ENCODE results near the gene GTF2I.
"Not testable (repeated sequence)": the region's sequence is repeated elsewhere in the genome, so short reads cannot be mapped to it uniquely, and the experiment has no call there.

Gene GTF2I

DNA sequence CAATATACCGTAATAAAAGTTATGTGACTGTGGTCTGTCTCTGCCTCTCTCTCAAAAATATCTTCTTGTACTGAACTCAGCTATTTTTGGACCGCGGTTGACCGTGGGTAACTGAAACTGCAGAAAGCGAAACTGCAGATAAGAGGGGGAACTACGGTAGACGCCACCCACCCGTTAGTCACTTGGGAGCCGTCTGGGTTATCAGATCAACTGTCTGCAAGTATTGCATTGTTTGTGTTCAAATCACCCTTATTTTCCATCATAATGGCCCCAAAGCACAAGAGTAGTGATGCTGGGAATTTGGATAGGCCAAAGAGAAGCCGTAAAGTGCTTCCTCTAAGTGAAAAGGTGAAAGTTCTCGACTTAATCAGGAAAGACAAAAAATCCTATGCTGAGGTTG is 7.5 kb upstream of the GTF2I start:
- peaks cover 26% of the 10 kb centered on the region for H3K4me1 ChIP-seq
- in situ Hi-C loops (cut with MboI; ENCODE audit: low sequenced_read_pairs) = not testable (repeated sequence)

GRCh38 chr7:74650493-74651132 is 6.9 kb upstream of the GTF2I start:
- H3K27me3 ChIP-seq (ENCODE audit: low read depth); in situ Hi-C loops (cut with MboI; ENCODE audit: low sequenced_read_pairs); H3K9me3 ChIP-seq; DNase-seq (ENCODE audit: low spot score in 2 of 2); H3K36me3 ChIP-seq (replicated peaks): not testable (repeated sequence)
- peaks cover 31% of the 10 kb centered on the region for H3K4me1 ChIP-seq
- H3K4me3 ChIP-seq = peak overlapping the region; percentile 19

More for the DNA sequence above, 7.5 kb upstream of the GTF2I start:
- peak; percentile 75 to 77 for DNase-seq (ENCODE audit: low spot score in 2 of 2)
- not testable (repeated sequence) for H3K27me3 ChIP-seq (ENCODE audit: low read depth); H3K36me3 ChIP-seq (replicated peaks); H3K9me3 ChIP-seq
- peak overlapping the region; percentile 19; the same call in 1 of the 2 replicates for H3K4me3 ChIP-seq

DNA sequence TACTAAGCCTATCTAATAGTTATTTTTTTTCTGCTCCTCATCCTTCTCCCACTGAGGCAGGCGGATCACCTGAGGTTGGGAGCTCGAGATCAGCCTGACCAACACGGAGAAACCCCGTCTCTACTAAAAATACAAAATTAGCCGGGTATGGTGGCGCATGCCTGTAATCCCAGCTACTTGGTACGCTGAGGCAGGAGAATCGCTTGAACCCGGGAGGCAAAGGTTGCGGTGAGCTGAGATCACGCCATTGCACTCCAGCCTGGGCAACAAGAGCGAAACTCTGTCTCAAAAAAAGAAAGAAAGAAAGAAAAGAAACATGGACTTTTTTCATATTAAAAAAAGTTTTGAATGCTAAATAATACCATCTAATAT is 6.4 kb upstream of the GTF2I start:
- in situ Hi-C loops (cut with MboI; ENCODE audit: low sequenced_read_pairs); H3K27me3 ChIP-seq (ENCODE audit: low read depth); DNase-seq (ENCODE audit: low spot score in 2 of 2); H3K9me3 ChIP-seq; H3K36me3 ChIP-seq (replicated peaks): not testable (repeated sequence)
- peak overlapping the region; percentile 19 for H3K4me3 ChIP-seq
- peaks cover 36% of the 10 kb centered on the region for H3K4me1 ChIP-seq

DNA sequence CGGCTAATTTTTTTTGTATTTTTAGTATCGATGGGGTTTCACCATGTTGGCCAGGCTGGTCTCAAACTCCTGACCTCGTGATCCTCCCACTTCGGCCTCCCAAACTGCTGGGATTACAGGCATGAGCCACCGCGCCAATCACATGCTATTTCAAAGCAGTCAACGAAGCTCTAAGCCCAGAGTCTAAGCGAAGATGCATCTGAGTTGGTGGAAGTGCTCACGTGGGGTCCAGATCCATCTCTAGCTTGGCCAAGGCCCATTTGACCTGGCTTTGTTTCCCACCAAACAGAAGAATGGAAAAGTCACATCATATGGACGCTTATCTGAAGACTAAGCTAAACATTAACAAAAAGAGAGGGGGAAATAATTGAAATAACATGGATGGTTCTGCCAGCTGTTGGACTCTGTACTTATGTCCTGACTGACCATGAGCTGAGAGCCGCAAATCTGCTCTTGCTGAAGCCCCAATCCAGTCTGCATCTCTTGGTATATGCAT is 3.8 kb upstream of the GTF2I start:
- no peak for DNase-seq (ENCODE audit: low spot score in 2 of 2)
- no peaks in the 10 kb centered on the region for H3K9me3 ChIP-seq
- H3K4me1 ChIP-seq = peaks cover 37% of the 10 kb centered on the region
- H3K27me3 ChIP-seq (ENCODE audit: low read depth) = no peaks in the 10 kb centered on the region
- H3K4me3 ChIP-seq = no peak overlapping the region
- in situ Hi-C loops (cut with MboI; ENCODE audit: low sequenced_read_pairs) = no loop called here
- 0 out of 2 replicates have a peak, but pooled peaks cover under 1% of the 10 kb centered on the region for H3K36me3 ChIP-seq (replicated peaks)

- Histone ChIP-seq H3K4me1 (peaks cover 34% of the 10 kb centered on the region), H3K4me3 (no peak overlapping the region), H3K36me3 (replicated peaks) (0 out of 2 replicates have a peak, but pooled peaks cover 7% of the 10 kb centered on the region), H3K9me3 (no peaks in the 10 kb centered on the region), H3K27me3 (ENCODE audit: low read depth) (no peaks in the 10 kb centered on the region)
- no peak for DNase-seq (ENCODE audit: low spot score in 2 of 2)
- in situ Hi-C loops (cut with MboI; ENCODE audit: low sequenced_read_pairs) = no loop called here
Measured at GRCh38 chr7:74654811-74655210, 2.7 kb upstream of the GTF2I start.

GRCh38 chr7:74655324-74655723 is 2.2 kb upstream of the GTF2I start:
- H3K9me3 ChIP-seq = no peaks in the 10 kb centered on the region
- H3K4me1 ChIP-seq = peaks cover 36% of the 10 kb centered on the region
- in situ Hi-C loops (cut with MboI; ENCODE audit: low sequenced_read_pairs) = no loop called here
- no peaks in the 10 kb centered on the region for H3K27me3 ChIP-seq (ENCODE audit: low read depth)
- H3K4me3 ChIP-seq = no peak overlapping the region
- no peak for DNase-seq (ENCODE audit: low spot score in 2 of 2)
- H3K36me3 ChIP-seq (replicated peaks) = 0 out of 2 replicates have a peak, but pooled peaks cover 7% of the 10 kb centered on the region

DNA sequence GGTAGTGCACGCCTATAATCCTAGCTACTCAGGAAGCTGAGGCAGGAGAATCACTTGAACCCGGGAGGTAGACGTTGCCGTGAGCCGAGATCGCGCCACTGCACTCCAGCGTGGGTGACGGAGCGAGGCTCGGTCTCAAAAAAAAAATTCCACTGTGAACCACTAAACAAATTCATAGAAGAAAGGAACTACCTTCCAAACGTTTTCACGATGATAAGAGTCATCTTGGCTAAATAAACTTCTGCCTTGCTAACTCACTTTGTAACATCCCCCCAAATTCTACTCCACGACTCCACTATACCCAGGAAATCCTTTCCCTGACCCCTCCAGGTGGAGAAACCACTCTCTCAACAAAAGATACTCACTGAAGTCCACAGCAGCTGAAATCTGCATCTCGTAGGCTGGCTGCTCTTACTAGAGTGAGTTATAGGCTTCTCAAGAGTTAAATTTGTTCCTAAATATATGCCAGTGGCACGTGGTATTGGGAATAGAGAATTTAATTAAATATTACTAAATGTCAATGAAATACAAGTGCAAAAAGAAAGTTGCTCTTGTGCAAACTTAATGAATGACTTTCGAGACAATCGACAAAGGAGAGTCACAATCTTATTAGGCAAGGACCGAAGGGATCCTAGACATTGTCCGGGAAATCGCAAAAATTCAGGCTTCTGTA is 1.6 kb upstream of the GTF2I start:
- Histone ChIP-seq H3K36me3 (replicated peaks) (peaks cover 7% of the 10 kb centered on the region; the same call in 1 of the 2 replicates), H3K4me3 (peak overlapping the region; percentile 13), H3K4me1 (peaks cover 36% of the 10 kb centered on the region), H3K27me3 (ENCODE audit: low read depth) (no peaks in the 10 kb centered on the region), H3K9me3 (no peaks in the 10 kb centered on the region)
- DNase-seq (ENCODE audit: low spot score in 2 of 2) = no peak
- in situ Hi-C loops (cut with MboI; ENCODE audit: low sequenced_read_pairs) = no loop called here

DNA sequence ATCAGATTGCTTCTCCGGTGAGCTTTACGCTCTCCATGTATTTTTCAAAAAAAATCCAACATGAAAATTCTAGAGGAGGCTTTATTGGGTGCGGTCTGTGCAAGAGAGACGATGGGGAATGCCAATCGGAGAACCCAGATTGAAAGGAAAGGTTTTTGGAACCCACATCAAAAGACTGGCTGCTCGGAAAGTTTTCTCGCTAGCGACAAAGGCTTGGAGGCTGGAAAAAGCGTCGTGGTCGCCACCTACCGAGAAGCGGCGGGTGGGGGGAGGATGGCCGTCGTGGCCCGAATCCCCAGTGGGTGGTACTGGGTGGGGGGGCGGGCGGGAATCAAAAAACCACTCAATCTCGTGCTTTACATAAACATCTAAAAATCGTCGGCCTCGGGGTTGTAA is 1.1 kb upstream of the GTF2I start:
- peak; percentile 72 to 78 for DNase-seq (ENCODE audit: low spot score in 2 of 2)
- in situ Hi-C loops (cut with MboI; ENCODE audit: low sequenced_read_pairs) = no loop called here
- Histone ChIP-seq H3K4me1 (peaks cover 36% of the 10 kb centered on the region), H3K9me3 (no peaks in the 10 kb centered on the region), H3K36me3 (replicated peaks) (peaks cover 7% of the 10 kb centered on the region; the same call in 1 of the 2 replicates), H3K4me3 (peak overlapping the region; percentile 54), H3K27me3 (ENCODE audit: low read depth) (no peaks in the 10 kb centered on the region)

GRCh38 chr7:74656837-74657691 is 454 bp upstream of the GTF2I start:
- Histone ChIP-seq H3K4me1 (peaks cover 34% of the 10 kb centered on the region), H3K4me3 (peak overlapping the region; percentile 54), H3K27me3 (ENCODE audit: low read depth) (no peaks in the 10 kb centered on the region), H3K36me3 (replicated peaks) (peaks cover 7% of the 10 kb centered on the region; the same call in 1 of the 2 replicates), H3K9me3 (no peaks in the 10 kb centered on the region)
- in situ Hi-C loops (cut with MboI; ENCODE audit: low sequenced_read_pairs) = no loop called here
- DNase-seq (ENCODE audit: low spot score in 2 of 2) = peak; percentile 95 to 99

DNA sequence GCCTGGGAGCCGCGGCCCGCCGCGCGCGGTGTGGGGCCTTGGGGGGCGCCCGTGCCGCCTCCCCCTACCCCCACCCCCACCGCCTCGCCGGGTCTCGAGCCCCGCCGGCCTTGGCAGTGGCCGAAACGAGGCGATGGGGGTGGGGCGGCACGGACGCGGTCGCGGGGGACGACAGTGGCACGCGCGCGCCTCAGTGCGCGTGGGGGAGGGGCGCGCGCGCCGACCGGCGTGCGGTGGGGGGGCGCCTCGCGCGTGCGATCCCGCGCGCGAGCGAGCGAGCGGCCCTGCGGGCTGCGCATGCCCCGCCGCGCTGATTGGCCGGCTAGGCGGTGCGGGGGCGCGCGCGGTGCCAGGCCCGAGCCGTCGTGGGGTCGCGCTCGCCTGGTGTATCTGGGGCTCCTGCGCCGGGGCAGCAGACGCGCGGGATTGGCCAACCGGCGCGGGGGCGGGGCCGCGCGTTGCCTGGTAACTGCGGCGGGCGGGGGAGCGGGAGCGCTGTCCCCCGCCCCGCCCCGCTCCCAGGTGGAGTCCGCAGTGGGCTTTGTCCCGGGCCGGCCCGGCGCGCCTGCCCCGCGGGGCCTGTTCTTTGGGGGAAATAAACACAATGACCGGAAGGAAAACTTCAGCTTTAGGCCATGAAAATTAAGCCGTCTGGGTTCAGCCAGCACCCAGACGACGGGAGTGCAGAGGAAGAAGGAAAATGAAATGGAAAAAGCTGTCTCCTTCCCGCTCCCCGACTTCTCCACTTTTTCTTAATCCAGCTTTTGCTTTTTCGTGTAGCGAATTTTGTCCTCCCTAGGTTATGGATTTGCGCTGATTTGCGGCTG is 873 bp downstream of the GTF2I start:
- Histone ChIP-seq H3K36me3 (replicated peaks) (peaks cover 10% of the 10 kb centered on the region), H3K4me1 (peaks cover 33% of the 10 kb centered on the region), H3K9me3 (no peaks in the 10 kb centered on the region), H3K4me3 (peak overlapping the region; percentile 54), H3K27me3 (ENCODE audit: low read depth) (no peaks in the 10 kb centered on the region)
- peak; percentile 90 to 97 for DNase-seq (ENCODE audit: low spot score in 2 of 2)
- in situ Hi-C loops (cut with MboI; ENCODE audit: low sequenced_read_pairs) = no loop called here

- Histone ChIP-seq H3K4me3 (peak overlapping the region; percentile 45), H3K36me3 (replicated peaks) (peaks cover 28% of the 10 kb centered on the region), H3K4me1 (peaks cover 35% of the 10 kb centered on the region)
- peak in 1 of 2 experiments; percentile 30 for DNase-seq (ENCODE audit: low spot score in 2 of 2)
- in situ Hi-C loops (cut with MboI; ENCODE audit: low sequenced_read_pairs); H3K27me3 ChIP-seq (ENCODE audit: low read depth); H3K9me3 ChIP-seq: not testable (repeated sequence)
Measured at GRCh38 chr7:74660202-74660601, 2.7 kb downstream of the GTF2I start.

DNA sequence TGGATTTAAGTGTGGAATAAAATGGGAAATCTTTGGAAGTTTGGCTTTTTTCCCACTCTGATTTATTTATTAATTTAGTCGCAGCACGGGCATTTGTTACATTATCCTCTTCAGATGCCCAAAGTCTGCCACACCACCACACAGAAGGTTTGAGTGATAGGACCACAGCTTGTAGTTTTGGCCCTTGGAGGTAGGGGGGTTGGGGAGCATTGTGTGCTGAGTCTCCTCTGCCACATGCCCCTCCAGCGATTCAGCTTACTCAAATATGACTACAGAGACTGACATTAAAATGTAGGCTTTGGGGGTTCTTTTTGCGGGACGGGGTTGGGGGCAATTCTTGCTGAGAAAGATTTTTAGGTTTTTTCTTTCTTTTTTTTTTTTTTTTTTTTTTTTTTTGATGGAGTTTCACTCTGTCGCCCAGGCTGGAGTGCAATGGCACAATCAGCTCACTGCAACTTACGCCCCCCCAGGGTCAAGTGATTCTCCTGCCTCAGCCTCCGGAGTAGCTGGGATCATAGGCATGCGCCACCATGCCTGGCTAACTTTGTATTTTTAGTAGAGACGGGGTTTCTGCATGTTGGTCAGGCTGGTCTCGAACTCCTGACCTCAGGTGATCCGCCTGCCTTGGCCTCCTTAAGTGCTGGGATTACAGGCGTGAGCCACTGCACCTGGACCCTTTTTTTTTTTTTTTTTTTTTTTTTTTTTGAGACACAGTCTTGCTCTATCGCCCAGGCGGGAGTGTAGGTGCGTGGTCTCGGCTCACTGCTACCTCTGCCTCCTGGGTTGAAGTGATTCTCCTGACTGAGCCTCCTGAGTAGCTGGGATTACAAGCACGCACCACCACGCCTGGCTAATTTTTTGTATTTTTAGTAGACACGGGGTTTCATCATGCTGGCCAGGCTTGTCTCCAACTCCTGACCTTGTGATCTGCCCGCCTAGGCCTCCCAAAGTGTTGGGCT is 4.6 kb downstream of the GTF2I start:
- in situ Hi-C loops (cut with MboI; ENCODE audit: low sequenced_read_pairs); H3K9me3 ChIP-seq; H3K27me3 ChIP-seq (ENCODE audit: low read depth); H3K4me3 ChIP-seq: not testable (repeated sequence)
- peak in 1 of 2 experiments; percentile 47 for DNase-seq (ENCODE audit: low spot score in 2 of 2)
- peaks cover 26% of the 10 kb centered on the region for H3K4me1 ChIP-seq
- peaks cover 45% of the 10 kb centered on the region for H3K36me3 ChIP-seq (replicated peaks)

All from HAP-1 (cell line).